PC-3 (cell line): ENCODE results near the gene CBX7. TPM values are rescaled to one million over a fixed set of nuclear protein-coding genes. Genes with fewer than 3 reads are reported as not detected.

ENCODE experiments used
- ATAC-seq: fragments of 200-7000 bp; cut with Tn5 transposase; 2 replicates; pipeline ENCODE4 v1.9.1; 2020; ENCODE audit warnings: mild to moderate bottlenecking, moderate library complexity
- BruUV-seq: library from RNA; stranded (reverse); fragments of 400-500 nt; replicated peaks from 2 replicates; lab custom pipeline; 2021; lab: Mats Ljungman, UMichigan
- CTCF ChIA-PET: fragments of 300-600 bp; sonication (Branson Sonifier 250); formaldehyde crosslinking; loops from one replicate; lab custom pipeline; 2022; ENCODE audit warnings: antibody characterized with exemption; lab: Charles Lee
- POLR2A ChIA-PET: fragments of 300-600 bp; sonication (Branson Sonifier 250); formaldehyde crosslinking; loops from one replicate; lab custom pipeline; 2022; ENCODE audit warnings: antibody characterized with exemption; ENCODE audit not compliant: unreplicated experiment; lab: Charles Lee
- DNase-seq: peaks from one replicate; pipeline ENCODE4 v3.0.0-alpha.2; 2015
- H2AFZ ChIP-seq: fragments of 300-600 bp; sonication (generic); 2 replicates; pipeline ENCODE4 v1.6.0; 2016; ENCODE audit warnings: antibody characterized with exemption, low read length
- H3F3A ChIP-seq: fragments of 300-600 bp; sonication (generic); one replicate; pipeline ENCODE4 v1.6.0; 2017; ENCODE audit warnings: antibody characterized with exemption, low read length, control low read depth, mild to moderate bottlenecking; ENCODE audit not compliant: unreplicated experiment
- H3K27ac ChIP-seq: fragments of 300-600 bp; sonication (generic); 2 replicates; pipeline ENCODE4 v1.5.1; 2016; ENCODE audit warnings: mild to moderate bottlenecking, low read length
- H3K27me3 ChIP-seq: fragments of 300-600 bp; sonication (generic); 2 replicates; pipeline ENCODE4 v1.6.1; 2016; ENCODE audit warnings: low read length, mixed read lengths
- H3K36me3 ChIP-seq: fragments of 300-600 bp; sonication (generic); 2 replicates; pipeline ENCODE4 v1.6.1; 2016; ENCODE audit warnings: low read depth, mixed run types, low read length, mixed read lengths
- H3K4me1 ChIP-seq: fragments of 300-600 bp; sonication (generic); 2 replicates; pipeline ENCODE4 v1.5.1; 2016; ENCODE audit warnings: low read length; ENCODE audit not compliant: insufficient read depth
- H3K4me2 ChIP-seq: fragments of 300-600 bp; sonication (generic); 2 replicates; pipeline ENCODE4 v1.6.0; 2016; ENCODE audit warnings: low read length
- H3K4me3 ChIP-seq: fragments of 300-600 bp; sonication (generic); 2 replicates; pipeline ENCODE4 v1.5.1; 2016; ENCODE audit warnings: mild to moderate bottlenecking, low read length, mixed read lengths
- H3K79me2 ChIP-seq: fragments of 300-600 bp; sonication (generic); 2 replicates; pipeline ENCODE4 v1.6.1; 2017; ENCODE audit warnings: low read length, mixed read lengths
- H3K9ac ChIP-seq: fragments of 300-600 bp; sonication (generic); 2 replicates; pipeline ENCODE4 v1.6.0; 2016; ENCODE audit warnings: mild to moderate bottlenecking, low read length
- H3K9me2 ChIP-seq: fragments of 300-600 bp; sonication (generic); replicated peaks from 2 replicates; pipeline ENCODE4 v1.6.1; 2016; ENCODE audit warnings: mixed run types, low read length, mixed read lengths
- H3K9me3 ChIP-seq: fragments of 300-600 bp; sonication (generic); 2 replicates; pipeline ENCODE4 v1.6.1; 2016; ENCODE audit warnings: low read length, mixed read lengths
- H4K20me1 ChIP-seq: fragments of 300-600 bp; sonication (generic); 2 replicates; pipeline ENCODE4 v1.6.1; 2016; ENCODE audit warnings: low read length, mixed read lengths
- CTCF ChIP-seq: fragments of 300-600 bp; sonication (generic); conservative IDR thresholded peaks from 2 replicates; pipeline ENCODE4 v1.5.1; 2017; ENCODE audit warnings: antibody characterized with exemption, low read depth, mild to moderate bottlenecking, low read length
- EZH2 ChIP-seq: fragments of 300-600 bp; sonication (generic); IDR thresholded peaks from one replicate; pipeline ENCODE4 v1.6.1; 2017; ENCODE audit warnings: antibody characterized with exemption, mild to moderate bottlenecking, low read length; ENCODE audit not compliant: unreplicated experiment
- EZH2phosphoT487 ChIP-seq: fragments of 300-600 bp; sonication (generic); IDR thresholded peaks from 2 replicates; pipeline ENCODE4 v1.6.1; 2018; ENCODE audit warnings: mild to moderate bottlenecking, antibody characterized with exemption, low read length, borderline replicate concordance
- intact Hi-C: fragments of 100-400 bp; cut with micrococcal nuclease; formaldehyde crosslinking; loops from 2 replicates; pipeline ENCODE4 v1.9.0; 2023
- total RNA-seq: library from RNA; depleted of rRNA; stranded (reverse); fragments of >200 nt; gene quantifications from 2 replicates; pipeline ENCODE4 v1.2.3, GENCODE V29; 2014; rRNA removed

CBX7 gene
- total RNA-seq, 1 experiment from 2014 or later = 8.6 TPM

GRCh38 chr22:39081598-39081997, 70.9 kb downstream of the CBX7 start:
- DNase-seq = no peak
- intact Hi-C loops = no loop called here
- Histone ChIP-seq H3K4me2 (no peak overlapping the region), H2AFZ (no peak overlapping the region), H3K27ac (no peak overlapping the region), H4K20me1 (no peaks in the 10 kb centered on the region), H3K9me2 (no peaks in the 10 kb centered on the region), H3K4me1 (no peaks in the 10 kb centered on the region), H3F3A (no peaks in the 10 kb centered on the region), H3K4me3 (no peak overlapping the region), H3K79me2 (no peaks in the 10 kb centered on the region), H3K36me3 (no peaks in the 10 kb centered on the region), H3K9ac (no peak overlapping the region), H3K27me3 (no peaks in the 10 kb centered on the region), H3K9me3 (no peaks in the 10 kb centered on the region)
- ChIA-PET CTCF (no interaction called here), POLR2A (no interaction called here)
- no peak for TF ChIP-seq CTCF
- no peak for TF ChIP-seq EZH2
- TF ChIP-seq EZH2phosphoT487 = no peak
- ATAC-seq = no peak
- no TSS peak for BruUV-seq

GRCh38 chr22:39081016-39081415, 71.5 kb downstream of the CBX7 start:
- Histone ChIP-seq H4K20me1 (no peaks in the 10 kb centered on the region), H3K36me3 (no peaks in the 10 kb centered on the region), H3K9me2 (no peaks in the 10 kb centered on the region), H3K4me1 (no peaks in the 10 kb centered on the region), H3K79me2 (no peaks in the 10 kb centered on the region), H3K27ac (no peak overlapping the region), H3K9me3 (no peaks in the 10 kb centered on the region), H3K4me2 (no peak overlapping the region), H3K4me3 (no peak overlapping the region), H2AFZ (no peak overlapping the region), H3K27me3 (no peaks in the 10 kb centered on the region), H3F3A (no peaks in the 10 kb centered on the region), H3K9ac (no peak overlapping the region)
- no peak for TF ChIP-seq EZH2
- no peak for TF ChIP-seq CTCF
- TF ChIP-seq EZH2phosphoT487 = no peak
- no TSS peak for BruUV-seq
- ATAC-seq (no peak), DNase-seq (no peak)
- intact Hi-C loops = no loop called here
- POLR2A ChIA-PET = no interaction called here
- CTCF ChIA-PET = no interaction called here

Other genes starting within 250 kb of the CBX7 start
- gene APOBEC3A, start 195.1 kb downstream of the CBX7 start, total RNA-seq = not detected in 2 replicates
- gene APOBEC3B, start 170.3 kb downstream of the CBX7 start, total RNA-seq = 11.3 TPM in 2 replicates
- gene APOBEC3C, start 138.4 kb downstream of the CBX7 start, total RNA-seq = 35.5 and 37.8 TPM in 2 replicates
- 0.33 TPM in 1 of 2 replicates, not detected in the other for gene APOBEC3D, start 131.6 kb downstream of the CBX7 start, total RNA-seq
- gene APOBEC3F, start 111.8 kb downstream of the CBX7 start, total RNA-seq = not detected in 2 replicates
- 1.3 and 4.4 TPM in 2 replicates for gene APOBEC3G, start 75.4 kb downstream of the CBX7 start, total RNA-seq
- 0.87 TPM in 1 of 2 replicates, not detected in the other for gene APOBEC3H, start 55.4 kb downstream of the CBX7 start, total RNA-seq
- gene PDGFB, start 92.3 kb upstream of the CBX7 start, total RNA-seq = 29.7 and 33.1 TPM in 2 replicates
- 1,363 and 1,371 TPM in 2 replicates for gene RPL3, start 166.9 kb upstream of the CBX7 start, total RNA-seq
- 7.8 and 9.0 TPM in 2 replicates for gene SYNGR1, start 197.3 kb upstream of the CBX7 start, total RNA-seq
- 14.2 and 16.0 TPM in 2 replicates for gene TAB1, start 247.1 kb upstream of the CBX7 start, total RNA-seq